Ramos (cell line): Measurements from ENCODE around the gene WNT10A.

ENCODE experiments used
- in situ Hi-C: fragments of 300-500 bp; cut with MboI; formaldehyde crosslinking; loops from one replicate; pipeline ENCODE4 v1.14.3; 2022; ENCODE audit warnings: low sequenced_read_pairs; ENCODE audit not compliant: unreplicated experiment

WNT10A gene

GRCh38 chr2:218889937-218890336 lies 9.3 kb downstream of the WNT10A start:
- in situ Hi-C loops, result no loop called here

- in situ Hi-C loops, result no loop called here
These were observed 9.7 kb downstream of the WNT10A start for GRCh38 chr2:218890369-218890768.

- in situ Hi-C loops, result no loop called here
These were observed 10.9 kb downstream of the WNT10A start for GRCh38 chr2:218891275-218892135.

DNA sequence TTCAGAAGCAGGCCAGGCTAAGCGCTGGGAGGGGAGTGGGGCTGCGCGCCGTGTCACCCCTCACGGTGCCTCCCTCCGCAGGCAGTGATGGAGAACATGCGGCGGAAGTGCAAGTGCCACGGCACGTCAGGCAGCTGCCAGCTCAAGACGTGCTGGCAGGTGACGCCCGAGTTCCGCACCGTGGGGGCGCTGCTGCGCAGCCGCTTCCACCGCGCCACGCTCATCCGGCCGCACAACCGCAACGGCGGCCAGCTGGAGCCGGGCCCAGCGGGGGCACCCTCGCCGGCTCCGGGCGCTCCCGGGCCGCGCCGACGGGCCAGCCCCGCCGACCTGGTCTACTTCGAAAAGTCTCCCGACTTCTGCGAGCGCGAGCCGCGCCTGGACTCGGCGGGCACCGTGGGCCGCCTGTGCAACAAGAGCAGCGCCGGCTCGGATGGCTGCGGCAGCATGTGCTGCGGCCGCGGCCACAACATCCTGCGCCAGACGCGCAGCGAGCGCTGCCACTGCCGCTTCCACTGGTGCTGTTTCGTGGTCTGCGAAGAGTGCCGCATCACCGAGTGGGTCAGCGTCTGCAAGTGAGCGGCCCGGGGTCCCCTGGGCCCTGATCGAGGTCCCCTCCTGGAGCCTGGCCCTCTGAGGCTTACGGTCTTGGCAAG lies 12.2 kb downstream of the WNT10A start:
- in situ Hi-C loops, result no loop called here

GRCh38 chr2:218893349-218894150 lies 12.9 kb downstream of the WNT10A start:
- in situ Hi-C loops, result no loop called here

DNA sequence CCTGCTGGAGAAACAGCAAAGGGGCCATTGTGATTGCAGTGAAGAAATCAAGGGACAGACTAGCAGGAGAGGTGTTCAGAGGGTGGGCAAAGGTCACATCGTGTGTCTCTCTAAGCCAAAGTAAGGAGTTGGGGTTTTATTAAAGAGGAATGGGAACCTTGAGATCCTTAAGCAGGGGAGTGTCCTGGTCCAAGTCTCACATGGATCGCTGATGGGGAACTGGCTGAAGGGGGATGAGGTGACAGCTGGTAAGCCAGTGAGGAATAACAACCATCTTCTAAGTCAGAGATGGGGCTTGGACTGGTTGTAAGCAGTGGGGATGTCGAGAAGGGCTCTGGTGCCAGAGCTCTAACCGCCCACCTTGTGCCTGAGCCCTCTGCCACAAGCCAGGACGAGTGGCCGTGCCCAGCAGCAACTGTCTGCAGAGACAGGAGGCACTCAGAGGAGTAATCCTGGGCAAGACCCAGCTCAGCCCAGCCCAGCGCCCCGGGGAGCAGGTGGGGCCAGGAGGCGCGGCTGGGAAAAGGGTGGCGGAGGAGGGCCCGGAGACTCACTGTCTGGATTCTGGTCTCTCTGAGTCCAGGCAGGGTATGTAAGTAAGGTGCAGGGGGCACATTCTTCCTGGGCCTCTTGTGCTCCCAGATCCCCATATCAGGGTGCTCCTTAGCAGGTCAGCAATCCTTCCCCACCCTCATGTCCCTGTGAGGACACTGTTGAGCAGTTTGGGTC lies 13.7 kb downstream of the WNT10A start:
- in situ Hi-C loops, result no loop called here

DNA sequence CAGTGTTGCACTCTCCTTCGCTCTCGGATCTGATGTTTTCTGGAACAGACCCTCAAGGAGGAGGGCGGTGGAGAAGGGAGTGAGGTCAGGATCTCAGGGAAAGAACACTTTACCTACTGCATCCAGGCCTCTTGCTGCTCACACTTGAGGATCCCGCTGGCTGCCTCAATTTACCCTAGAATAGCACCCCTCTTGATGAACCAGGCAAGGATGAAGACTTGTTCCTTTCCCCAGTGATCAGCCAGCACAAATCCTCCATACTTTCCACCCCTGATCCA lies 14.2 kb downstream of the WNT10A start:
- in situ Hi-C loops, result no loop called here

DNA sequence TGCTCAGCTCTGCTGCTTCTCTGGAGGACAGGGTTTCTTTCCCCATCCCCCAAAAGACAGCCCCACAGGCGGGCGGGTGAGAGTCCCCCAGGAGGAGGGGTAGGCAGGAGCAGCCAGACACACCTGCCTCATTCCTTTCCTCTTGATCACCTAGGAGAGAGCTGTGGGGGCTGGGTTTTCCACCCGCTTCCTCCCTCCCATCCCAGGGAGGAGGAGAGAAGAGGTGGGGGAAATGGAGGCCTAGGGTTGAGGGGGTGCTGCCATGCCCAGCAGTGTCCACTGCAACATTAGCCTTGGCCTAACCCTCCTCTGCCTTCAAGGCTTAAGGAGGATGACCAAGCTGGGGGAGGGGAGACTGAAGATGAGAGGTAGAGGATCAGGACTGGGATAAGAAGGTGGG lies 14.7 kb downstream of the WNT10A start:
- in situ Hi-C loops, result no loop called here

DNA sequence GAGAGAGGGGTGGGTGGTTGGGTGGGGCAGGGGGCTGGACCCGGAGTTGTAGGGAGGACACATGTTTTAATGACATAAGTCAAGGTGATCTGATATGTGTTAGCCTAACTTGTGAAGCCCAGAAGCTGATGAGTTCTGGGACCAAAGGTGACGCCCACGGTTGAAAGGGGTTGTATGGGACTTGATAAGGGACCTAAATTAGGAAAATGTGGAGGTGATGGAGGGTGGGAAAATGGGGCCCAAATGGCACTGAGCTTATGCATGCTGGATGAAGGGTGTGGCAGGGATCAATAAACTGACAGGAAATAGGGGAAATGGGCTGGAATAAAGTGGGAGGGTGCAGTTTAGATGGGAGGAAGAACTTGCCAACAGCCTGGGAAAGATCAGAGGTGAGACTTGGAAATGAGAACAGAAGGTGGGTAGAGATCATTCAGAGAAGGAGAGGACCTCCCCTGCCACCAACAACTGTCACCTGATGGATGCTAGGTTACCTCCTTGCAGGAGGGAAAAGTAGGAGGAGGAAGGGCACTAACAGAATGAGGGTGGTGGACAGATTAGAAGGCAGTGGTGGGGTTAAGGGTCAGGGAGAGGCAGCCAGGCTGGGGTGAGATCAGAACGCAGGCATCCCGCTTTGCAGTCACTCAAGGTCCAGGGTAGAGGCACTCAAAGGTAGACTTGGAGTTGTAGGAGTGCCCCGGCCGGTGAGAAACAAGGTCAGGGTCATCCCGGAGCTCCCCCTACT lies 15.3 kb downstream of the WNT10A start:
- in situ Hi-C loops, result no loop called here

DNA sequence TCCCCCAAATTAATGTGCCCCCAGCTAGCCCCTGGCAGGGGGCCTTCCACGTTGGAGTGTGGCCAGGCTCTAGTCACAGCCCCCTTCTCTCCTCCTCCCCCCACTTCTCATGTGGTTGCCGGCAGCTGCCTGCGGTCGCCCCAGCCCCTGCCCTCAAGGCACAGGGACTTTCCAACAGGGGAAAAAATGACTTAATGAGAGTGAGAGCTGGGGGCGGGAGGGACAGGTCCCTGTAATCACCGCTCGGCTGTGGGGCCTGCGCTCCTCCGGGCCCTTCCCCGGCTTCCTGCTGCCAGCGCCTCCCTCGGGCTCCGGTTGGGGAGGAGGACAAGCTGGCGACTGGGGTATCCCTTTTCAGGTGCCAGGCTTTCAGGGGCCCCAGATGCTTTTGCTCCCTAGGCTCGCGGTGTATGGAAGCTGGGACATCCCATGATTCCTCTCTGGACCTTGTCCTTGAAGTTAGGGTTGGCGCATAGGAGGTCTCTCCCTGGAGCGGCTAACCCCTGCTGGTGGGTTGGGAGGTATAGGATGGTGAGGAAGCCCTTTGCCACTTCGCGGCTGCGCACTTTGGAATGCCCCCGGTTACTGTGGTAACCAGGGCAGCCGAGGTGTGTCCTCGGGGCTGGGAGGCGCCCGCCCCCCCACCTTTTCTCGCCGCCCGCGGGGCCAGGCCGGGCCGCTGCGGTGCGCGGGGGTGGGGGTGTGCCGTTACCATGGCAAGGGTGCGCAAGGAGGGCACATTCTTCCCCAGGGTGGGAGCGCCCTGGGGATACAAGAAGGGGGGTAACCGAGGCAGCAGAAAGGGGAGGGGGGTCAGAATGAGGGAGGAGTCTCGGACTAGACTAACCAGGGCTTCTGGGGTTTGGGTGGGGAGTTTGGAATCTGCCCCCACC lies 16.1 kb downstream of the WNT10A start:
- in situ Hi-C loops, result no loop called here

DNA sequence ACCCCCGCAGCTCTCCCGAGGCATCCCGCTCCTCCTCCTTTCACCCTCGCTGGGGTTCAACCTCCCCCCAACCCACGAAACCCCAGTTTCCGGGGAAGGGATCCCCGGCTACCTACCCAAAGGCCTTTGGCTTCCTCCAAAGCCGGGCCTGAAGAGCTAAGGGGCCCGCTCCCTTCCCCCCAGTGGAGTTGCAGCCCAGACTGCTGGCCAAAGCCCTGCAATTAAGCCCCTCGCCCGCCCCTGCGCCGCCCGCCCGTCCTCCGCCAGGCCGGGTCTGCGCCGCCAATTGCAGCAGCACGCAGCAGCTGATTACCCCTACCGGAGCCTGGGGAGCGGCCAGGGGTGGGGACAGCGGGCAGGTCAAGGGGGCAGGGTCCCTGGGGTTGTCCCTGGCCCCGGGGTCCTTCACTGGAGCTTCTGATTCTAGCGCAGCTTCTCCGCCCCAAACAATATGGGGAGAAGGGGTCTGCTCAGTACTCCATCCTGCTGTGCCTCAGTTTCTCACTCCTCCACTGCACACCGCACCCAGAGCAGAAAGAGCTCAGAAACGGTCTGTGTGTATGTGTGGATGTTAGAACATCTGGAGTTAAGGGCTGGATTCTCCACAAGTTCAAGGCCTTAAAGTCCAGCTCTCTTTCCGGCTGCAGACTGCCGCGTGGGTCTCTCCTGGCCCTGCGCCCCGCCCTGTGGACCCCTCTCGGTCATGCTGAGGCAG lies 16.9 kb downstream of the WNT10A start:
- in situ Hi-C loops, result no loop called here

DNA sequence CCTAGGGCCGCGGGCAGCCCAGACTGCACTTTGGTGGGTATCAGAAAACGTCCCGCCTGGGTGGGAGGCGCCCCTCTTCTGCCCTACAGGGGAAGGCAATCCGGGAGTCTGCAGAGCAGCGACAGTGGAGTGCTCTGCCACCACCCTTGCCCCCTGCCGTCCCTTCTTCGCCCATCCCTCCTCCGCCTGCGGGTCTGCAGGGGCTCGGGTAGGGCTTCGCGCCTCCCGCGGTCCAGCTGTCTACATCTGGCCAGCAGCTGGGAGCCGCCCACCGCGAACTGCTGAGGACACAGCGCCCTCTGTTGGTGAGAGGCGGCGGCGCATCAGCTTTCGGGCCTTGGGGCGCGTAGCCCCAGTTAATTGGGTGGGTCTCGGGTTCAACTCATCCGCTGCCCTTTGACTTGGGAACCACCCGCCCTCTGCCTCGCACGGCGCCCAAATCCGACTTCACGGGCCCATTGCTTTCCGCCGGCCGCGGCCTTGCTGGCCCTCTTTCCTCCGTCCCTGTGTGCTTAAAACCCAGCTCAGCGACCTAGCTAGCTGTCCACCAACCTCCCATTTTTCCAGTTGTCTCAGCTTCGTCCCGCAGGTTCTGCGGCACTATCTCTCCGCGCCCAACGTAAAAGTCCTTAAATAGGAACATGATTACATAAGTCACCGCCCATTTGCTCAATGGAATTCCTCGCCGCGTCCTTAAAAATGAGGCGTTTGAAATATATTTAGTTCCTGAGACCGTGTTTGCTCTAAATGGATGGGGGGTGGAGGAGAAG lies 17.6 kb downstream of the WNT10A start:
- in situ Hi-C loops, result no loop called here

GRCh38 chr2:218899147-218899546 lies 18.5 kb downstream of the WNT10A start:
- in situ Hi-C loops, result no loop called here

GRCh38 chr2:218902427-218902826 lies 21.8 kb downstream of the WNT10A start:
- in situ Hi-C loops, result loop anchor here (10.0 kb wide), 1 partner anchor 48 kb away; the partner anchor contains the start of gene WNT6

- in situ Hi-C loops, result loop anchor here (10.0 kb wide), 1 partner anchor 49 kb away; the partner anchor contains the start of gene WNT6
These were observed 23.5 kb downstream of the WNT10A start for GRCh38 chr2:218904176-218904575.

- in situ Hi-C loops, result loop anchor here (10.0 kb wide), 1 partner anchor 54 kb away; the partner anchor contains the start of gene WNT6
These were observed 28.3 kb downstream of the WNT10A start for GRCh38 chr2:218908721-218909619.
